Measurements from ENCODE around the gene ULK4. TPM values are rescaled to one million over a fixed set of nuclear protein-coding genes. Genes with fewer than 3 reads are reported as not detected.

ULK4 gene
- total RNA-seq, 1 experiment from 2014 or later, result 6.3 TPM

DNA sequence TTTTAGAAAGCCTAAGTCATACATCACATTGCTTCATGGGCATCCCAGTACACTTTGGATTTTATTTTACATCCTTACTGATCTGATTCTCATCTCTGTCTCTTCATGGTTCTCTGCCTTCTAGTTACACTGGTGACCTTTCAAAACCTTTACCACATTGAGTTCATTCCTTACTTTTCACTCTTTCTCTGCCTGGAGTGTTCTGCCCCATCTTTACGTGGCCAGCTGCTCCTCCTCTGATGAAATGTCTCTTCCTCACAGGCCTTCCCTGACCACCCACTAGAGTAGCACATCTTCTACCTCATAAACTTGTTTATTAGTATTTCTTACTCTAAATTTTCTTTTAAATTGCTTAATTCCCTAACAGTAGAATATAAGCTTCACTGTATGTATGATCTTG lies 744.9 kb downstream of the ULK4 start:
- Histone ChIP-seq H3K36me3 (ENCODE audit: control insufficient read depth in 1 of 2, insufficient read depth in 2 of 2, low read length in 2 of 2) (no peaks in the 10 kb centered on the region), H4K20me1 (ENCODE audit: insufficient read depth) (peaks cover 56% of the 10 kb centered on the region), H3K9ac (ENCODE audit: low read length) (no peak overlapping the region), H3K27me3 (ENCODE audit: insufficient read depth, low read length) (no peaks in the 10 kb centered on the region), H3K27ac (ENCODE audit: low read depth, low read length) (no peak overlapping the region), H2AFZ (ENCODE audit: low read depth, low read length, poor library complexity, severe bottlenecking) (no peak overlapping the region), H3K9me3 (ENCODE audit: control insufficient read depth in 1 of 2, insufficient read depth in 1 of 2, low read depth in 1 of 2, low read length in 2 of 2) (no peaks in the 10 kb centered on the region), H3K79me2 (ENCODE audit: insufficient read depth, low read length) (peaks cover 99% of the 10 kb centered on the region), H3K4me3 (replicated peaks in 1 of 2; ENCODE audit: low read depth in 1 of 2, low read length in 2 of 2) (no peak overlapping the region), H3K9me2 (ENCODE audit: insufficient read depth) (no peaks in the 10 kb centered on the region), H3K4me2 (ENCODE audit: low read length) (no peak overlapping the region), H3K4me1 (ENCODE audit: control insufficient read depth in 1 of 2, insufficient read depth in 2 of 2, low read length in 2 of 2) (no peaks in the 10 kb centered on the region)
- no TSS peak for BruUV-seq (replicated peaks)
- RAD21 ChIA-PET (ENCODE audit: low non-redundant PET in 1 of 2, low total read pairs in 2 of 2, uncharacterized antibody in 2 of 2, unreplicated experiment in 2 of 2), result no interaction called here
- POLR2A ChIA-PET, result no interaction called here
- ATAC-seq (no peak), DNase-seq (ENCODE audit: low read depth, low spot score) (no peak)
- TF ChIP-seq, protein P1, sequence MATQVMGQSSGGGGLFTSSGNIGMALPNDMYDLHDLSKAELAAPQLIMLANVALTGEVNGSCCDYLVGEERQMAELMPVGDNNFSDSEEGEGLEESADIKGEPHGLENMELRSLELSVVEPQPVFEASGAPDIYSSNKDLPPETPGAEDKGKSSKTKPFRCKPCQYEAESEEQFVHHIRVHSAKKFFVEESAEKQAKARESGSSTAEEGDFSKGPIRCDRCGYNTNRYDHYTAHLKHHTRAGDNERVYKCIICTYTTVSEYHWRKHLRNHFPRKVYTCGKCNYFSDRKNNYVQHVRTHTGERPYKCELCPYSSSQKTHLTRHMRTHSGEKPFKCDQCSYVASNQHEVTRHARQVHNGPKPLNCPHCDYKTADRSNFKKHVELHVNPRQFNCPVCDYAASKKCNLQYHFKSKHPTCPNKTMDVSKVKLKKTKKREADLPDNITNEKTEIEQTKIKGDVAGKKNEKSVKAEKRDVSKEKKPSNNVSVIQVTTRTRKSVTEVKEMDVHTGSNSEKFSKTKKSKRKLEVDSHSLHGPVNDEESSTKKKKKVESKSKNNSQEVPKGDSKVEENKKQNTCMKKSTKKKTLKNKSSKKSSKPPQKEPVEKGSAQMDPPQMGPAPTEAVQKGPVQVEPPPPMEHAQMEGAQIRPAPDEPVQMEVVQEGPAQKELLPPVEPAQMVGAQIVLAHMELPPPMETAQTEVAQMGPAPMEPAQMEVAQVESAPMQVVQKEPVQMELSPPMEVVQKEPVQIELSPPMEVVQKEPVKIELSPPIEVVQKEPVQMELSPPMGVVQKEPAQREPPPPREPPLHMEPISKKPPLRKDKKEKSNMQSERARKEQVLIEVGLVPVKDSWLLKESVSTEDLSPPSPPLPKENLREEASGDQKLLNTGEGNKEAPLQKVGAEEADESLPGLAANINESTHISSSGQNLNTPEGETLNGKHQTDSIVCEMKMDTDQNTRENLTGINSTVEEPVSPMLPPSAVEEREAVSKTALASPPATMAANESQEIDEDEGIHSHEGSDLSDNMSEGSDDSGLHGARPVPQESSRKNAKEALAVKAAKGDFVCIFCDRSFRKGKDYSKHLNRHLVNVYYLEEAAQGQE (IDR thresholded peaks at IDR 0.05; ENCODE audit: low read depth), result no peak
- TF ChIP-seq, protein P2, sequence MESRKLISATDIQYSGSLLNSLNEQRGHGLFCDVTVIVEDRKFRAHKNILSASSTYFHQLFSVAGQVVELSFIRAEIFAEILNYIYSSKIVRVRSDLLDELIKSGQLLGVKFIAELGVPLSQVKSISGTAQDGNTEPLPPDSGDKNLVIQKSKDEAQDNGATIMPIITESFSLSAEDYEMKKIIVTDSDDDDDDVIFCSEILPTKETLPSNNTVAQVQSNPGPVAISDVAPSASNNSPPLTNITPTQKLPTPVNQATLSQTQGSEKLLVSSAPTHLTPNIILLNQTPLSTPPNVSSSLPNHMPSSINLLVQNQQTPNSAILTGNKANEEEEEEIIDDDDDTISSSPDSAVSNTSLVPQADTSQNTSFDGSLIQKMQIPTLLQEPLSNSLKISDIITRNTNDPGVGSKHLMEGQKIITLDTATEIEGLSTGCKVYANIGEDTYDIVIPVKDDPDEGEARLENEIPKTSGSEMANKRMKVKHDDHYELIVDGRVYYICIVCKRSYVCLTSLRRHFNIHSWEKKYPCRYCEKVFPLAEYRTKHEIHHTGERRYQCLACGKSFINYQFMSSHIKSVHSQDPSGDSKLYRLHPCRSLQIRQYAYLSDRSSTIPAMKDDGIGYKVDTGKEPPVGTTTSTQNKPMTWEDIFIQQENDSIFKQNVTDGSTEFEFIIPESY (IDR thresholded peaks at IDR 0.05; ENCODE audit: extremely low read depth, insufficient replicate concordance, low read length), result no peak
- no peak for TF ChIP-seq SP1 (IDR thresholded peaks at IDR 0.05; ENCODE audit: low read depth)
- no peak for TF ChIP-seq JUND (IDR thresholded peaks at IDR 0.05)
- TF ChIP-seq CBX3 (IDR thresholded peaks at IDR 0.05; ENCODE audit: low read depth), result no peak
- no peak for TF ChIP-seq POLR2AphosphoS5 (IDR thresholded peaks at IDR 0.05; ENCODE audit: low read depth, low read length)
- TF ChIP-seq EGR1 (IDR thresholded peaks at IDR 0.05; ENCODE audit: low read depth), result no peak
- TF ChIP-seq ZFX (IDR thresholded peaks at IDR 0.05), result no peak
- TF ChIP-seq, protein P3, sequence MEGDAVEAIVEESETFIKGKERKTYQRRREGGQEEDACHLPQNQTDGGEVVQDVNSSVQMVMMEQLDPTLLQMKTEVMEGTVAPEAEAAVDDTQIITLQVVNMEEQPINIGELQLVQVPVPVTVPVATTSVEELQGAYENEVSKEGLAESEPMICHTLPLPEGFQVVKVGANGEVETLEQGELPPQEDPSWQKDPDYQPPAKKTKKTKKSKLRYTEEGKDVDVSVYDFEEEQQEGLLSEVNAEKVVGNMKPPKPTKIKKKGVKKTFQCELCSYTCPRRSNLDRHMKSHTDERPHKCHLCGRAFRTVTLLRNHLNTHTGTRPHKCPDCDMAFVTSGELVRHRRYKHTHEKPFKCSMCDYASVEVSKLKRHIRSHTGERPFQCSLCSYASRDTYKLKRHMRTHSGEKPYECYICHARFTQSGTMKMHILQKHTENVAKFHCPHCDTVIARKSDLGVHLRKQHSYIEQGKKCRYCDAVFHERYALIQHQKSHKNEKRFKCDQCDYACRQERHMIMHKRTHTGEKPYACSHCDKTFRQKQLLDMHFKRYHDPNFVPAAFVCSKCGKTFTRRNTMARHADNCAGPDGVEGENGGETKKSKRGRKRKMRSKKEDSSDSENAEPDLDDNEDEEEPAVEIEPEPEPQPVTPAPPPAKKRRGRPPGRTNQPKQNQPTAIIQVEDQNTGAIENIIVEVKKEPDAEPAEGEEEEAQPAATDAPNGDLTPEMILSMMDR (IDR thresholded peaks at IDR 0.05 in 2 of 3, conservative IDR thresholded peaks at IDR 0.05 in 1 of 3; ENCODE audit: borderline replicate concordance in 1 of 3, insufficient read depth in 1 of 3, low read depth in 2 of 3, low read length in 2 of 3), result no peak
- CTCF ChIA-PET, result no interaction called here
- intact Hi-C loops (cut with micrococcal nuclease), result no loop called here
